Fibroblast of skin of right quadriceps (primary cell): ENCODE measurements around the gene TTLL13.

Source experiments
- DNase-seq: peaks from one replicate; pipeline ENCODE4 v3.0.0-alpha.2; 2013

The TTLL13 gene

DNA sequence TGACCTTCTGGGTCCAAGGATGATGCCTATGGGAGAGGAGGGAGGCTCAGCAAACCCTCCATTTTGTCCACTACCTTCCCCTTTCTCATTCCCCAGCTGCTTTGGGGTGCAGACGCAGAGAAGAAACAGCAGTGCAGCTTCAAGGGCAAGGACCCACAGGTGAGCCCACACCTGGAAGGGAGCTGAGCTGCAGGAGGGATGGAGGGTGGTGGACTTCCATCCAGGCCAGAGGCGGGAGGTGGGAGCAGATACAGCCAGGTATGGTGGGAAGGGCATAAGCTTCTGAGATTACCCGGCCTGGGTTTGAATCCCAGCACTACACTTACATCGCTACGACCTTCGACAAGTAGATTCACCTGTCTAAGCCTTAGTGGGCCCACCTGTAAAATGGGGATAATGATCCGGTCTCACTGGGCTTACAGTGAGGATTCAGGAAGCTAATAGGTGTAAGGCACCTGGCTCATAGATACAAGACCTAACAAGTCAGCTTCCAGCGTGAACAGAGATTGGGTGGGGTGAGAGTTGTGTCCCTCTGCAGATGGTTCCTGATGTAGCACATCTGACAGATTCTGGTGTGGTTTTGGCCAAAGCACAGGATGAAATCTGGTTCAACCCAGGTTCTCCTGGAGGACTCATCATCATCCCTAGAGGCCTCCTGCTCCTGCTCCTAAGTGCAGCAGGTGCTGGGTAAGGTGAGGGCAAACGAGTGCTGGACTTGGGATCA, 31.5 kb upstream of the TTLL13 start:
- no peak for DNase-seq

DNA sequence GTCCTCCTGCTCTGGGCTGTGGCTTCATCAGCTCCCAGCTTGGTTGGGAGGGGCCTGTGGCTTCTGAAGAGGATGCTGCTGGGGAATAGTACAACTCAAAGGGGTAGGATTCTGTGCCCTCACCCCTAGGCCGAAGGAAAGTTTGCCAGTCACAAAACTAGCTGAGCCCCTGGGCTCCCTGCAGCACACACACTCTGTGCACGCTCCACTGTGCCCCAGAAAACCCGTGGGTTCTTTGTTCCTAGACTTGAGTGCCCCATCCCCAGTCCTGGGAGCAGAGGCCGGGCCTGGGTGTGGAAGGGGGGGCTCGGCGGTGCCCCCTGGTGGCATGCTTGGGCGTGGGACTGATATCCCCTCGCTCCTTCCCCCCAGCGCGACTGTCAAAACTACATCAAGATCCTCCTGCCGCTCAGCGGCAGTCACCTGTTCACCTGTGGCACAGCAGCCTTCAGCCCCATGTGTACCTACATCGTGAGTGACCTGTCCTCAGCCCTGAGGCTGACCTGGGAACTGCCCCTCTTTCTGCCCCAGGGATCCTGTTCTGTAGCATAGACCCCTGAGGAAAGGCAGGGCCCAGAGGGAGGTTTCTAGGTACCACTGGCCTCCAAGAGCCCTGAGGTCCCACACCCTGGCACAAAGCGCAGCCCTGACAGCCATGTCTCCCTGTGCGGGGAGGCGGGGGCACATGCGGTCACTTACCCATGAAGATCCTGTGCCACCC, 29.8 kb upstream of the TTLL13 start:
- peak; percentile 21 for DNase-seq

DNA sequence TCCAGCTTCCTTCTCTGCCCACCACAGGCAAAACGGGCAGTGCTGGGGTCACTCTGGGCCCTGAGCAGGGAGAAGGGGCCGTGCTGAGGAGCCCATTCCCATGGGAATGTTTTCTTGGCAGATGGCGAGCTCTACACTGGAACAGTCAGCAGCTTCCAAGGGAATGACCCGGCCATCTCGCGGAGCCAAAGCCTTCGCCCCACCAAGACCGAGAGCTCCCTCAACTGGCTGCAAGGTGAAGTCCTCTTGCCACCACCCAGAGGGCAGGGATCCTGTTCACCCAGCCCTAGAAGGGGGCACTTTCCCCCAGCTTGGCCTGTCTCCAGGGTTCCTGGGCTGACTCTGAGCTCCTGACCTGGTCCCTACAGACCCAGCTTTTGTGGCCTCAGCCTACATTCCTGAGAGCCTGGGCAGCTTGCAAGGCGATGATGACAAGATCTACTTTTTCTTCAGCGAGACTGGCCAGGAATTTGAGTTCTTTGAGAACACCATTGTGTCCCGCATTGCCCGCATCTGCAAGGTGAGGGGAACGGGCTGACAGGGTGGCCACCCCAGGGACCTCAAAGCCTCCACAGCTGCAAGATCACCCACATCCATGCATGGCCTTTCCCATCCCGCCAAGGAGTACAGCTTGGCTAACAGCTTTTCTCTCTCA, 28.0 kb upstream of the TTLL13 start:
- peak; percentile 77 for DNase-seq

DNA sequence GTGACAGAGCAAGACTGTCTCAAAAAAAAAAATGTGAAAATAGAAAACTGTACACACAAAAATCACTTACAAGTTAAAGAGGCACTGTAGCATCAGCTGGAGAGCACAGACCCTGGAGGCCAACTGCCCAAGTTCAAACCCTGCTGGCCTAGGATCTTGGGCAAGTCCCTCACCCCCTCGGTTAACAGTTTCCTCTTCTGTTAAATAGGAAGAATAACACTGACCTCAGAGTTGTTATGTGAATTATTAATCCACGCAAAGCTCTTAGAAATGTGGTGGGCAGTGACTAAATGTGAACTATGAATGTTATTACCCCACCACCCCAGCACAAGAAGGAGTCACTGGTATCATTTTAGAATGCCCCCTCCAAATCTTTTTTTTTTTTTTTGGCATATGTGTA, 26.8 kb upstream of the TTLL13 start:
- DNase-seq = no peak

DNA sequence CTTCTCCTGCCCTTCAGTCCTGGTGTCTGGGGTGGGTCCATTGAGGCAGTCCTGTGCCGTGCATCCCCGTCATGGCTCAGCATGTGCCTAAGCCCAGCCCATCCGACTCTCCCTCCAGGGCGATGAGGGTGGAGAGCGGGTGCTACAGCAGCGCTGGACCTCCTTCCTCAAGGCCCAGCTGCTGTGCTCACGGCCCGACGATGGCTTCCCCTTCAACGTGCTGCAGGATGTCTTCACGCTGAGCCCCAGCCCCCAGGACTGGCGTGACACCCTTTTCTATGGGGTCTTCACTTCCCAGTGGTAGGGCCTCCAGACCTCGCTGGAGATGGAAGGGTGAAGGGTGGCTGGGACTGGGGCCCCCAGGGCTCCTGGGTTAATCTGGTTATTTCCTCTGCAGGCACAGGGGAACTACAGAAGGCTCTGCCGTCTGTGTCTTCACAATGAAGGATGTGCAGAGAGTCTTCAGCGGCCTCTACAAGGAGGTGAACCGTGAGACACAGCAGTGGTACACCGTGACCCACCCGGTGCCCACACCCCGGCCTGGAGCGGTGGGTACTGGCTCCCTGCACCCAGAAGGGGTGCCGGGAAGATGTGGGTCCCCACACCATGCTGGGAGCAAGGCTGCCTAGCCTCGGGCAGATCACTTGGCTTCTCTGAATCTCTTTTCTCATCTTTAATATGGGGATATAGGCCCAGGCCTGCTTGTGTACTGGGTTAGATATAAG, 25.8 kb upstream of the TTLL13 start:
- DNase-seq = no peak

DNA sequence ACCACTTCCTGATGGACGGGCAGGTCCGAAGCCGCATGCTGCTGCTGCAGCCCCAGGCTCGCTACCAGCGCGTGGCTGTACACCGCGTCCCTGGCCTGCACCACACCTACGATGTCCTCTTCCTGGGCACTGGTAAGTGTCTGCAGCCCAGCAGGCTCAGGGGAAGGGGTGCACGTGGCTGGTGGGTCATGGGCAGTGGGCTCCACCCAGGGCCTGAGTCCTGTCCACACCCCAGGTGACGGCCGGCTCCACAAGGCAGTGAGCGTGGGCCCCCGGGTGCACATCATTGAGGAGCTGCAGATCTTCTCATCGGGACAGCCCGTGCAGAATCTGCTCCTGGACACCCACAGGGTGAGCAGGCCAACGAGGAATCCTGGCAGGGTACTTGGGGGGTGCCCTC, 24.3 kb upstream of the TTLL13 start:
- DNase-seq = no peak

DNA sequence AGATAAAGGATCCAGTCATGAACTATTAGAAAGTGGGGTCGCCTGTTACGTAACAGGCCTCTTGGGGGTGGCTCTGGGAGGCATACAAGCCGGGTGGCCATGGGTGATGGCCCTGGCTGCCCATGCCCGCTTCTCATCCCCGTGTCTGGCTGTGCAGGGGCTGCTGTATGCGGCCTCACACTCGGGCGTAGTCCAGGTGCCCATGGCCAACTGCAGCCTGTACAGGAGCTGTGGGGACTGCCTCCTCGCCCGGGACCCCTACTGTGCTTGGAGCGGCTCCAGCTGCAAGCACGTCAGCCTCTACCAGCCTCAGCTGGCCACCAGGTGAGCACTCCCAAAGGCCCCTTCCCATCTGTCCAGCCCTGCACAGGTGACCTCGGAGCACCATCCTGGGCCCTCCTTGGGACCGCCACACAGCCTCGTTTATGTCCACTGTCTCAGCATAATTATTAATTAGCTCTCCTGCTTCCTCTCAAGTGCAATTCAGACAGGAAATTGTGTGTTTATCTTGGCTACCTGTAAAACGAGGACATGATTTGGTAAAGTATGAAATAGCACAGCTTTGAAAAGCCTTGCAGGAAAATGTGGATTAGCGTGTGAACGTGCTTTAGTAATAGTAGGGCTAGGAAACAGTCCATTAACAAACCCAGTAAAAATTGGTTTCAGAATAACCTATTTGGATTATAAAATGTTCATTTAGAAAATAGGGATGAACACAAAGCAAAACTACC, 23.7 kb upstream of the TTLL13 start:
- DNase-seq = no peak

DNA sequence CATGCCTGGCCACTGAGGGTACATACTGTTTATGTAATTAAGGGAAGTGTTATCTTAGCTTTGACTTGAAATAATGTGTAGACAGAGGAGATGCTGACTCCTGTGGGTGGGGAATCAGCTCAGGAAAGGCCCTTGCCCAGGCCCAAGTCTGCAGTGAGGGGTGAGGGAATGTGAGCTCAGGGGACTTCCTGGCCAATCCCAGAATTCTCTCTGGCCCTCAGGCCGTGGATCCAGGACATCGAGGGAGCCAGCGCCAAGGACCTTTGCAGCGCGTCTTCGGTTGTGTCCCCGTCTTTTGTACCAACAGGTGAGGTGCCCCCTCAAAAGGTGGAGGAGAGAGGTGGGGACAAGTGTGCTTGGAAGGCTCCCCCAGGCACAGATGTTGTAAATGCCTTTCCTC, 22.0 kb upstream of the TTLL13 start:
- no peak for DNase-seq

DNA sequence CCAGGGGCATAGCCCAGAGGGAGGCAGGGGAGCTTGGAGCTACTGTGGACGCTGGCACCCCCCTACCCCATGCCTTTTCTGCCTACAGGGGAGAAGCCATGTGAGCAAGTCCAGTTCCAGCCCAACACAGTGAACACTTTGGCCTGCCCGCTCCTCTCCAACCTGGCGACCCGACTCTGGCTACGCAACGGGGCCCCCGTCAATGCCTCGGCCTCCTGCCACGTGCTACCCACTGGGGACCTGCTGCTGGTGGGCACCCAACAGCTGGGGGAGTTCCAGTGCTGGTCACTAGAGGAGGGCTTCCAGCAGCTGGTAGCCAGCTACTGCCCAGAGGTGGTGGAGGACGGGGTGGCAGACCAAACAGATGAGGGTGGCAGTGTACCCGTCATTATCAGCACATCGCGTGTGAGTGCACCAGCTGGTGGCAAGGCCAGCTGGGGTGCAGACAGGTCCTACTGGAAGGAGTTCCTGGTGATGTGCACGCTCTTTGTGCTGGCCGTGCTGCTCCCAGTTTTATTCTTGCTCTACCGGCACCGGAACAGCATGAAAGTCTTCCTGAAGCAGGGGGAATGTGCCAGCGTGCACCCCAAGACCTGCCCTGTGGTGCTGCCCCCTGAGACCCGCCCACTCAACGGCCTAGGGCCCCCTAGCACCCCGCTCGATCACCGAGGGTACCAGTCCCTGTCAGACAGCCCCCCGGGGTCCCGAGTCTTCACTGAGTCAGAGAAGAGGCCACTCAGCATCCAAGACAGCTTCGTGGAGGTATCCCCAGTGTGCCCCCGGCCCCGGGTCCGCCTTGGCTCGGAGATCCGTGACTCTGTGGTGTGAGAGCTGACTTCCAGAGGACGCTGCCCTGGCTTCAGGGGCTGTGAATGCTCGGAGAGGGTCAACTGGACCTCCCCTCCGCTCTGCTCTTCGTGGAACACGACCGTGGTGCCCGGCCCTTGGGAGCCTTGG, 21.3 kb upstream of the TTLL13 start:
- DNase-seq = no peak

DNA sequence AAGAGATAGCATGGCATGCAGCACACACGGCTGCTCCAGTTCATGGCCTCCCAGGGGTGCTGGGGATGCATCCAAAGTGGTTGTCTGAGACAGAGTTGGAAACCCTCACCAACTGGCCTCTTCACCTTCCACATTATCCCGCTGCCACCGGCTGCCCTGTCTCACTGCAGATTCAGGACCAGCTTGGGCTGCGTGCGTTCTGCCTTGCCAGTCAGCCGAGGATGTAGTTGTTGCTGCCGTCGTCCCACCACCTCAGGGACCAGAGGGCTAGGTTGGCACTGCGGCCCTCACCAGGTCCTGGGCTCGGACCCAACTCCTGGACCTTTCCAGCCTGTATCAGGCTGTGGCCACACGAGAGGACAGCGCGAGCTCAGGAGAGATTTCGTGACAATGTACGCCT, 20.4 kb upstream of the TTLL13 start:
- no peak for DNase-seq

DNA sequence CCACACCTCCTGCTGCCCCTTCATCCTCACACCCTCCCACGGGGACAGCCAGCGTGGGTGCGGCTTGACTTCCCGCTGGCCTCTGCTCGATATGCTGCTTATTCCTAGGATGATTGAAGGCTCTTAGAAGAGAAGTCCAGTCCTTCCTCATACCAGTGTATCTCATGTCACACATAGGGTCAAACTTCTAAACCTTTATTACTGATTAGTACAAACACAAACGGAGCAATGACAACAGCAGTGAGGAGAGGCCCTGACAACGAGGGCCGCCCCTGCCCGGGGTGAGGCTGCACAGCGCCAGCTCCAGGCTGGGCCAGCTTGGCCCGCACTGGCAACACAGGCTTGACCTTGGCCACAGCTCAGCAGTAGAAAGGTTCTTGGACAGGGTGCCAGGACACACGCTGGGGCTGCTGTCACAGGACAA, 19.3 kb upstream of the TTLL13 start:
- no peak for DNase-seq

DNA sequence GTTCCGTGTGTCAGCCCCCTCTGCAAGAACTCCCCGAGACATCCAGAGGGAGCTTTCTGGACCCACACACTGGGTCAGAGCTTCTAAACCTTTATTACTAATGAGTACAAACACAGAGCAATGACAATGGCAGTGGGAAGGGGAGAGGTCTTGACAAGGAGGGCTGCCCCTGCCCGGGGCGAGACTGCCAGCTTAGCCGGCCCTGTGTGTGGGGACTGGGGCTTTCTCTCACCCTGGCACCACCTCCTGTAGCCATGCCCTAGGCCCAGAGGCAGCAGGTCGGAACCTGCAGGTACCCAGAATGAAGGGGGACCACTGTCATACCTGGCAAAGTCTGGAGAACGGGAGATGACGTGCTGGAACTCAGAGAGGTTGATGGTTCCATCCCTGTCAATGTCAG, 18.7 kb upstream of the TTLL13 start:
- DNase-seq = no peak

DNA sequence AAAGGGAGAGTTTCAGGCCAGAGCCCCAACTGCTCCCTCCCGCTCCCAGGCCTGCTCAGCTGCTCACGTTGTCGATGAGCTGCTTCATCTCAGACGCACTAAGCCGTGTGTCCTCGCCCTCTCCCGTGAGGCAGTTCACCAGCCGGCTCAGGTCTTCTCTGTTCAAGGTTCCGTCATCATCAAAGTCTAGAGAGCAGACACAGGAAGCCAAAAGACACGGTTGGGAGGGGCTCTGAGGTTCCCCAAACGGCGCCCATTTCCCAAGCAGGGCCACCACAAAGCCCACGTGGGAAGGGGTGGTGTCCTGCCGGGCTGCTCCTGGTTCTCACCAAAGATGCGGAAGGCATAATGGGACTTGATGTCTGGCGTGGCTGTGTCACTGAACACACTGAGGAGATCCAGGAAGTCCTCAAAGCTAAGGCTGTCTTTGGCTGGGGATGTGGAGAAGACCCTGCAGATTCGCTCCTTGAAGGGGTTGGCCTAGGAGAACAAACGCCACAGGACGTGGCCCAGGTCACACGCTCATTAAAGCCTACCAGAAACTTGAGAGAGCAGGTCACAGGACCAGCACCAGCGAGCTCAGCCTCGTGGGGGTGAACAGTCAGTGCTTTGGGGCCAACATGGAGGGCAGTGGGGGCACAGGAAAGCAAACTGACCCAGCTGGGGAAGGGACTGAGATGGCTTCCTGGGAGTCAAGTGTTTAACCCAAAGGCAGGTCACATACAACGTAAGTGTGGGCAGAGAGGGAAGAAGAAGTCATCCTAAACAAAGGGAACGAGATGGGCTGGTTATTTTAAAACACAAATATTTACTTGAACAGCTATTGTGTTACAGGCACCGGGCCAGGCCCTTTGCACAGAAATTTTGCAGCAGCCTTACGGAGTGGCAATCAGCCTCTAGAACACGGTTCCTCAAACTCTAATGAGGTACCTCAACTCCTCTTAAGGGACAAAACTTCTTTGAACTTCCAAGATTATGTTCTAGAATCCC, 18.0 kb upstream of the TTLL13 start:
- no peak for DNase-seq

DNA sequence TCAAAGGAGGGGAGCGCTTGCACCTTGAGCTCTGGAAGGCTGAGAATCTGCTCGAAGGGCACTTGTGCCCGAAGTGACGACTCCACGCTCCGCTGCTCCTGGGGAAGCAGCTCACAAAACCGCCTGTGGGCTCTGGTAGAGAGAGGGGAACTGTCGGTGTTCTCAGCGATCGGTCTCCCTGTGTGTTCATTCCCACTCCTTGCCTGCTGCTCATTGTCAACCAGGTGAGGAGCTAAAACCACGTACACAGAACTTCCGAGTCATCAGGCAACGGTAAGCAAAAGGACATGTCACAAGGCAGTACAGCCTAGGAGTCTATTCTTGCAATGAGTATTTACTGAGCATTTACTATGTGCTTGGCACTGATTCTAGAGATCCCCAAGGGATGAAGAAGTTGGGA, 17.2 kb upstream of the TTLL13 start:
- DNase-seq = no peak

DNA sequence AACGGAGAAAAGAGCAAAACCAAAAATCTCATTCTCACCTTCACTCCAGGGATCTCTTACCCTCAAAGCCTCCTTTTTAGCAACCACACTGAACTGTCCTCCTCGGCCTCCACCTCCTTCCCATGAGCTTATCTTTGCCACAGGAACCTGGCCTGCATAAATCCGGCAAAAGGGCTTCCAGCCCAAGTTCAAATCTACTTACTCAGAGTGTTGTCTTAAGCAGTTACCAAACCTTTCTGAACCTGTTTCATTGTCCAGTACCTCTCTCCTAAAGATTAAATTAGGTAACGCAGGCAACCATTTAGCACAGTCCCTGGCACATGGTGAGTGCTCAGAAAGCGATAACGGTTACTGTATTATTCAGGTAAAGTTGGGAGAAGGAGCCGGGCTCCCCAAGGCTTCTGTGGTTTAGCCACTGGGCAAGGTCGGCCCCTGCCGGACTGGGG, 16.4 kb upstream of the TTLL13 start:
- no peak for DNase-seq

DNA sequence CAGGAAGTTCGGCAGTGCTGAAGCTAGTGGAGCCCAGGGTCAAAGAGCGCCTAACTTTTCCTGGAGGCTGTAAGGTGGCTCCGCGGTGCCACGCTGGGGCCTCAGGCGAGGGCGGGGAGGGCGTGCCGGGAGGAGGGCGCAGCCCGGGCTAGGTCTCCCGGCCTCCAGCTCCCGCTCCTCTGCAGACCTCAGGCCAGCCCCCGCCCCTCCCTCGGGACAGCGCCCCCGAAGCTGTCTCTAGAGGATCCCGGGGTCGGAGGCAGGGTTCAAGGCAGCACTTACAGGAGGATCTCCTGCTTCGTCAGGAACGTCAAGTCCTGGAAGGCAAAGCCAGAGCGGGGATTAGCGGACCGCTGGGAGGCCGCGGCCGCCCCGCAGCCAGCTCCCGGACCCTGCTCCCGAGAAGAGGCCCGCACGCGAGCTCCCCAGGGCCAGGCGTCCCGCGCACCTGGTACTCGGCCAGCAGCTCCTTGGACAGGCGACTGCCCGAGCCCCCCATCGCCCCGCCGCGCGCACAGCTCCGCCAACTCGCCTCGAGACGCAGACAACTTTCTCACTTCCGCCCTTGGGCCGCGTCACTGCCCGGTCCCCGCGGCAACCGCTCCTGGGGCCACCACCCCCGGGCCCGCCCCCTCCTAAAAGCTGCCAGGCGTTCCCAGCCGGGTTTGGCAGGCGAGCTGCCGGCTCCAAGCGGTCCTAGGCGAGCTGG, 15.8 kb upstream of the TTLL13 start, which contains the start of gene CIB1:
CIB1 (minus strand) TSS at position 555 of the 709 bp plus-strand sequence; CDS start at position 499, 56 bp downstream.
- peak; percentile 97 for DNase-seq

DNA sequence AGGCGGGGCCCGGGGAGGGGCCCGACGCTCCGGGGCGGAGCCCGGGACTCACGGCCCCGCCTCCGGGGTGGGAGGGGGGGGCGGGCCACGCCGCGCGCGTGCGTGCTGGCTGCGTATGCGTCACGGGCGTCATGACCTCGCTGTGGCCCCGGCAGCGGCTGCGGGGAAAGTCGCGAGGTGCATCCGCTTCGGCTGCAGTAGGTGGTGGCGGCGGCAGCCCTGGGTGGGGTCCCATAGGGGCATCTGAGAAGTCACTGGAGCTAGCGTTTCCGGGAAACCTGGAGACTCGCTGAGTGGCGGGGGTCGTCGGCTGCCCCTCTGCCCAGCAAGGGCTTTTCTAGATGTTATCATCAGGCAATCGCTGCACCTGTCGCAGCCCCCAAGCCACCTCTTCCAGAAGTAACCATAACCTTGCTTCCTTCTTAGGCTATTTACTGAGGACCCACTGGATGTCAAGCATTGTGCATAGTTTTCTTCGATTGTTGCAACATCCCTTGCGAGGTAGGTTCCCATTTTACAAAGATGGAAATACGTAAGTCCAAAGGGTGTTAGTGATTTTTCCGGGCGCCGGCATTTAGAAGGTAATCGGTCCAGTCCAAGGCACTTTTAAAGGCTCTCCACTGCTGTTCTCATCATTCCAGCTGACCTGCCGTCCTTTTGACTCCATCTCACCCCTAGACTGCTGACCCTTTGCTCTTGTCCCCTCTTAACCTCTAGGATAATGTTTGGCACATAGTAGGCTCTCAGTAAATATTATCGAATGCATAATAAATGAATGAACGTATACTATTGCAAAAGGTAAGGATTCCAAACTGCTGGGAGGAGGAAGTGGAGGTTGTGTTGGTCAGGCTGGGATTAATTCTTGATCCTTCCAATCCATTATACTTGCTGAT, 15.0 kb upstream of the TTLL13 start, which contains the start of gene GDPGP1:
GDPGP1 (plus strand) TSS at position 114 of the 893 bp plus-strand sequence. CDS start 6,700 bp downstream, outside the sequence.
- no peak for DNase-seq

DNA sequence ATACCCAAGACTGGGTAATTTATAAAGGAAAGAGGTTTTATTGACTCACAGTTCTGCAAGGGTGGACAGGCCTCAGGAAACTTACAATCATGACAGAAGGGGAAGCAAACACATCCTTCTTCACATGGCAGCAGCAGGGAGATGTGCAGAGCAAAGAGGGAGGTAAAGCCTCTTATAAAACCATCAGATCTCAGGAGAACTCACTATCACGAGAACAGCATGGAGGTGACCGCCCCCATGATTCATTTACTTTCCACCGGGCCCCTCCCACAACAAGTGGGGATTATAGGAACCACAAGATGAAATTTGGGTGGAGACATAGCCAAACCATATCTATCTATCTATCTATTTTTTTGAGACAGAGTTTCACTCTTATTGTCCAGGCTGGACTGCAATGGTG, 10.0 kb upstream of the TTLL13 start:
- no peak for DNase-seq
